K562 (cell line): ENCODE measurements around the gene ACAT2. TPM values are rescaled to one million over a fixed set of nuclear protein-coding genes. Genes with fewer than 3 reads are reported as not detected.

ENCODE experiments used
- ATAC-seq: fragments of 200-7000 bp; cut with Tn5 transposase; 3 replicates; pipeline ENCODE4 v1.9.1; 2020; ENCODE audit warnings: moderate library complexity
- BruUV-seq: library from RNA; stranded (reverse); fragments of 400-500 nt; replicated peaks from 2 replicates; lab custom pipeline; 2021; lab: Mats Ljungman, UMichigan
- CTCF ChIA-PET: fragments of 300-600 bp; formaldehyde crosslinking; extraction: SDS; loops from one replicate; lab custom pipeline; 2021; ENCODE audit warnings: low intra/inter-chr PET ratio; lab: Yijun Ruan, JAX
- POLR2A ChIA-PET: fragments of 300-600, 350-650 bp; sonication (Branson Sonifier 250); formaldehyde crosslinking; extraction: SDS; loops from one replicate; lab custom pipeline; 2021; ENCODE audit warnings: antibody characterized with exemption, inconsistent platforms; lab: Yijun Ruan, JAX
- DNase-seq, 4 experiments: peaks; one replicate each; pipeline versions ENCODE4 v3.0.0 to v3.0.0-alpha.2; 2011 to 2018; ENCODE audit warnings: low spot score in 3 of 4, mixed read lengths in 3 of 4; ENCODE audit errors: extremely low read depth in 1 of 4
- FAIRE-seq: peaks from 2 replicates; lab custom pipeline; 2011; peaks lifted over from hg19 to GRCh38; lab: Jason Lieb, UNC
- H2AFZ ChIP-seq: 2 replicates; pipeline ENCODE4 v1.6.0; 2011; ENCODE audit warnings: low read depth, low read length, control low read depth, inconsistent platforms
- H3K27ac ChIP-seq: fragments of 200-600 bp; 3 replicates; pipeline ENCODE4 v1.8.0; 2011; ENCODE audit warnings: low read depth, mild to moderate bottlenecking, control low read depth, inconsistent platforms, low read length, moderate library complexity, mixed read lengths; ENCODE audit errors: extremely low read depth
- H3K27me3 ChIP-seq, 2 experiments: fragments of 300-600 bp in 1 of 2; 2 replicates in 1 of 2; 3 replicates in 1 of 2; pipeline versions ENCODE4 v1.6.0 to v1.8.0; 2011; ENCODE audit warnings: inconsistent platforms in 2 of 2, low read length in 2 of 2, mild to moderate bottlenecking in 1 of 2, mixed read lengths in 1 of 2, moderate library complexity in 1 of 2; ENCODE audit not compliant: control insufficient read depth in 2 of 2, insufficient read depth in 2 of 2
- H3K36me3 ChIP-seq: fragments of 300-600 bp; 3 replicates; pipeline ENCODE4 v1.8.0; 2011; ENCODE audit warnings: mild to moderate bottlenecking, low read length, inconsistent platforms; ENCODE audit not compliant: control insufficient read depth, insufficient read depth
- H3K4me1 ChIP-seq, 2 experiments: fragments of 200-600 bp in 1 of 2; replicated peaks in 1 of 2; 2 replicates in 1 of 2; 3 replicates in 1 of 2; pipeline versions ENCODE4 v1.5.1 to v1.8.0; 2011; ENCODE audit warnings: inconsistent platforms in 2 of 2, low read length in 2 of 2, mild to moderate bottlenecking in 1 of 2, mixed read lengths in 1 of 2, moderate library complexity in 1 of 2; ENCODE audit not compliant: control insufficient read depth in 2 of 2, insufficient read depth in 2 of 2
- H3K4me2 ChIP-seq: 2 replicates; pipeline ENCODE4 v1.6.1; 2011; ENCODE audit warnings: low read length, control low read depth, inconsistent platforms, mixed read lengths; ENCODE audit not compliant: insufficient read depth
- H3K4me3 ChIP-seq: fragments of 200-600 bp; sonication (generic), shearing (Covaris generic); 2 replicates; pipeline ENCODE4 v1.5.1; 2016; ENCODE audit warnings: control low read depth, inconsistent platforms
- H3K79me2 ChIP-seq: fragments of 200-600 bp; 3 replicates; pipeline ENCODE4 v1.8.0; 2011; ENCODE audit warnings: low read length, inconsistent platforms; ENCODE audit not compliant: control insufficient read depth, insufficient read depth
- H3K9ac ChIP-seq, 2 experiments: 2 replicates each; pipeline versions ENCODE4 v1.6.0 to v1.6.1; 2011; ENCODE audit warnings: low read depth in 2 of 2, low read length in 2 of 2, control low read depth in 1 of 2, inconsistent platforms in 1 of 2, mild to moderate bottlenecking in 1 of 2, mixed read lengths in 1 of 2; ENCODE audit not compliant: insufficient read depth in 1 of 2
- H3K9me1 ChIP-seq: one replicate; pipeline ENCODE4 v1.6.0; 2011; ENCODE audit warnings: inconsistent platforms, mild to moderate bottlenecking, low read length, moderate library complexity; ENCODE audit not compliant: control insufficient read depth, insufficient read depth
- H3K9me3 ChIP-seq: replicated peaks from 2 replicates; pipeline ENCODE4 v1.5.1; 2011; ENCODE audit warnings: low read depth, low read length, inconsistent platforms; ENCODE audit not compliant: control insufficient read depth, insufficient read depth
- H4K20me1 ChIP-seq: replicated peaks from 2 replicates; pipeline ENCODE4 v1.6.1; 2011; ENCODE audit warnings: low read length, inconsistent platforms, mixed read lengths; ENCODE audit not compliant: control insufficient read depth, insufficient read depth
- CC2D1A ChIP-seq: fragments of 450-650 bp; IDR thresholded peaks from 2 replicates; pipeline ENCODE4 v1.6.1; 2017; ENCODE audit warnings: mild to moderate bottlenecking
- THRB ChIP-seq: fragments of 450-650 bp; formaldehyde crosslinking; conservative IDR thresholded peaks from 2 replicates; pipeline ENCODE4 v1.4.0; 2022; ENCODE audit warnings: mild to moderate bottlenecking, missing genetic modification characterization
- ZNF121 ChIP-seq: sonication (generic); formaldehyde crosslinking; conservative IDR thresholded peaks from 2 replicates; pipeline ENCODE4 v1.8.0; 2022; ENCODE audit warnings: missing genetic modification reagents
- ZNF512 ChIP-seq: IDR thresholded peaks from 2 replicates; pipeline ENCODE4 v1.6.1; 2016; ENCODE audit warnings: missing genetic modification characterization, missing compliant biosample characterization
- WGBS: fragments of 100-300 bp; shearing (Covaris generic); methylation state at CpG from one replicate; pipeline ENCODE4 v1.1.6; 2016; ENCODE audit warnings: low coverage, mixed read lengths; ENCODE audit not compliant: insufficient coverage; ENCODE audit errors: missing lambda C conversion rate; 5-methylcytosine and 5-hydroxymethylcytosine counted together
- in situ Hi-C: fragments of 300-500 bp; cut with MboI; formaldehyde crosslinking; loops from 4 replicates; pipeline ENCODE4 v1.15.0; 2018; ENCODE audit warnings: inconsistent platforms, mixed read lengths
- intact Hi-C: fragments of 100-400 bp; cut with micrococcal nuclease; formaldehyde crosslinking; loops from 2 replicates; pipeline ENCODE4 v1.14.2; 2022
- polyA plus RNA-seq, 8 experiments: library from polyadenylated mRNA; depleted of rRNA in 4 of 8; stranded (reverse) in 5 of 8; unstranded in 3 of 8; fragments of >200 nt; fragmentation: Nextera tagmentation in 2 of 8; fragmentation: Illumina TruSeq in 1 of 8; extraction: Ambion mirVana in 2 of 8; extraction: Trizol in 1 of 8; gene quantifications; 2 replicates each; pipeline versions ENCODE4 v1.2.1 to v1.2.3, GENCODE V29; 2011 to 2014; ENCODE audit warnings: inconsistent platforms in 1 of 8, missing spikeins in 1 of 8
- total RNA-seq, 7 experiments: library from RNA; depleted of rRNA in 6 of 7; stranded (reverse); fragments of >200 nt in 6 of 7; fragmentation: Illumina TruSeq in 2 of 7; extraction: Trizol in 2 of 7; gene quantifications; 2 replicates each; pipeline versions ENCODE4 v1.2.1 to v1.2.3, GENCODE V29; 2011 to 2021; ENCODE audit warnings: low replicate concordance in 1 of 7

The ACAT2 gene
- total and polyA plus RNA-seq, 9 of the 15 experiments (the other 6 are each of a cell fraction or from before 2014, with no cell fraction given) = 63.0 to 309 (median 144) TPM

GRCh38 chr6:159724778-159725177 is 37.1 kb upstream of the ACAT2 start:
- Histone ChIP-seq H3K9ac (no peak overlapping the region), H3K4me2 (no peak overlapping the region), H3K79me2 (peaks cover 73% of the 10 kb centered on the region), H3K36me3 (peaks cover 14% of the 10 kb centered on the region), H3K4me1 (peaks cover 3 to 6% of the 10 kb centered on the region in 2 experiments; a peak in 4 of 5 replicates), H3K27me3 (no peaks in the 10 kb centered on the region), H2AFZ (no peak overlapping the region), H3K9me1 (no peaks in the 10 kb centered on the region), H3K9me3 (peaks cover 5% of the 10 kb centered on the region; the same call in 1 of the 2 replicates), H3K4me3 (no peak overlapping the region), H3K27ac (no peak overlapping the region), H4K20me1 (peaks cover 15% of the 10 kb centered on the region; the same call in 1 of the 2 replicates)
- in situ Hi-C loops (no loop called here), intact Hi-C loops (loop anchor here (5.0 to 10.0 kb wide), 2 partner anchors 128 to 250 kb away; no protein-coding TSS in a partner anchor)
- TF ChIP-seq ZNF512 (tag) (peak; percentile 89), THRB (CRISPR knock-in tag) (0 out of 2 replicates have a peak, but pooled peaks have one; percentile 59), CC2D1A (no peak), ZNF121 (peak; percentile 33; the same call in 1 of the 2 replicates)
- 88% methylated on average over 4 of the region's 4 CpGs for WGBS
- no peak for DNase-seq
- CTCF ChIA-PET = no interaction called here
- FAIRE-seq = no peak
- no peak for ATAC-seq
- POLR2A ChIA-PET = no interaction called here
- BruUV-seq = no TSS peak
